Midbrain (tissue), 1 donor: ENCODE data around the gene SNX15.

Experiments used
- DNase-seq: peaks from one replicate; lab custom pipeline; 2025; lab: John Stamatoyannopoulos, UW

Gene SNX15

DNA sequence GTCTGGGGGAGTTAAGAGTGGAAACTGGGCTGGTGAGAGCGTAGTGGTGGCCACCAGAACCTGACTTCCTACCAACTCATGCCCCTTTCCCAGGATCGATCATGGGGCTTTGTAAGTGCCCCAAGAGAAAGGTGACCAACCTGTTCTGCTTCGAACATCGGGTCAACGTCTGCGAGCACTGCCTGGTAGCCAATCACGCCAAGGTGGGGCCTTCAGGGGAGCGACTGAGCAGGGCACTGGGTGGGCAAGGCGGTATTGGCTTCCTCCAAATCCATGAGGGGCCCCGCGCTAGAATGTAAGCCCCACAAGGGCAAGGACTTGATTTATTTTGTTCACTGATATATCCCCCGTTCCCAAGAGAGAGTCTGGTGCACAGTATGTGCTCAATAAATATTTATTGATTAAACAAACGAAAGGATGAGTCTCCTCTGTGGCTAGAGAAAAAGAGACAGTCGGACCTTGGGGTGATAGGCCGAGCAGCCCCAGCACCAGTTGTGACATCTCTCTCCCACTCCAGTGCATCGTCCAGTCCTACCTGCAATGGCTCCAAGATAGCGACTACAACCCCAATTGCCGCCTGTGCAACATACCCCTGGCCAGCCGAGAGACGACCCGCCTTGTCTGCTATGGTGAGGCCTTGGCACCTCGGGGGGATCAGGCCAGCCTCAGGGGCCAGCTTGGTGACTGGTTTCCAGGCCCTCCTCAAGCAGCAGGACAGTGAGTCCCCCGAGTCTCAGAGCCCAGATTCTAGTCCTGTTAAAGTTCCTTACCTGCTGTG is 57.5 kb downstream of the SNX15 start:
- DNase-seq, result no peak

DNA sequence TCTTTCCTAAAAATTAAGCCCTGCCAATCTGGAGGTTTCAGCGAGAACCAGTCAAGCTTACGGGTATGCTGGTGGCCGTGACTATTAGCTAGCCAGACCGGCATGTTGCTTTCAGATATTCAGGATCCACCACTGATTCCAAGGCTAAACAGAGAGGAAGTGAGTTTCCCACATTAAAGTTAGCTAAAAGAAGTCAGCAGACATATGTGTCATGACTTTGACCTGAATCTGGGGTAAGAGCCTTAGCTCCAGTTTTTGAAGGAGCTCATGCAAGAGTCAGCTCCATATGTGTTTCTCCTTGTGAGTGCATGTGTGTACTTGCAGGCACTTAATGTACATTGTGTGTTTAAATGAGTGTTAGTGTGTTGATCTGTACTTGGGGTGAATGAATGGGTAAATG is 58.2 kb downstream of the SNX15 start:
- DNase-seq, result no peak

DNA sequence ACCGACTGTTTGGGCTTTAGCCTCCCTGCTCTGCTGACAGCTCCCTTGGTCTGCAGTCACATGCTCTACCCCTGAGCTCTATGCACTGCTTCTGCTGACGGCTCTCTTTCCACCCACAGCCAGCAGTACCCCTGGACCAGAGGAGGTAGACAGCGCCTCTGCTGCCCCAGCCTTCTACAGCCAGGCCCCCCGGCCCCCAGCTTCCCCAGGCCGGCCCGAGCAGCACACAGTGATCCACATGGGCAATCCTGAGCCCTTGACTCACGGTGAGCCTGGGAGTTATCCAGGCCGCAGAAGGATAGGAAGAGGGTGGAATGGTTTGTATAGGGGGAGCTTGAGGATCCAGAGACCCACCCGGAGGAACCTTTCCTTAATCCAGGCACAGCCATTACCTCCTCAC is 59.6 kb downstream of the SNX15 start:
- DNase-seq, result no peak

DNA sequence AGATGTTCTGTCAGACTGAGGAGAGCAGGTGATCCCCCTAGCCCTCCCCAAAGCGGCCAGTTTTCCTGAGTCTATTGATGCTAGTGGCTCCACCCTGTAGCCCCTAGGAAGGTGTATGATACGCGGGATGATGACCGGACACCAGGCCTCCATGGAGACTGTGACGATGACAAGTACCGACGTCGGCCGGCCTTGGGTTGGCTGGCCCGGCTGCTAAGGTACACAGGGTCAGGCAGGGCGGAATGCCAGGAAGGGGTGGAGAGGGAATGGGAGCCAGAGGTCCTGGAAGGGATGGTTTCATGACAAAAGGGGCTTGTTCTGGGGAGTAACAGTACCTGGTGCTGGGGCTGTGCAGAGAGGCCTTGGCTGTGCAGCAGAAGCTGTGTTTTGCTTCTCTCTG is 60.0 kb downstream of the SNX15 start:
- no peak for DNase-seq

DNA sequence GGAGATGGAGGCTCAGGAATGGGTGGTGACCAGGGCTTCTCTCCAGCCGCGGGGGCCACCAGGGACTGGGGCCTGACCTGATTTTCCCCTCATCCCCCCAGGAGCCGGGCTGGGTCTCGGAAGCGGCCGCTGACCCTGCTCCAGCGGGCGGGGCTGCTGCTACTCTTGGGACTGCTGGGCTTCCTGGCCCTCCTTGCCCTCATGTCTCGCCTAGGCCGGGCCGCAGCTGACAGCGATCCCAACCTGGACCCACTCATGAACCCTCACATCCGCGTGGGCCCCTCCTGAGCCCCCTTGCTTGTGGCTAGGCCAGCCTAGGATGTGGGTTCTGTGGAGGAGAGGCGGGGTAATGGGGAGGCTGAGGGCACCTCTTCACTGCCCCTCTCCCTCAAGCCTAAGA is 60.6 kb downstream of the SNX15 start:
- DNase-seq, result no peak

DNA sequence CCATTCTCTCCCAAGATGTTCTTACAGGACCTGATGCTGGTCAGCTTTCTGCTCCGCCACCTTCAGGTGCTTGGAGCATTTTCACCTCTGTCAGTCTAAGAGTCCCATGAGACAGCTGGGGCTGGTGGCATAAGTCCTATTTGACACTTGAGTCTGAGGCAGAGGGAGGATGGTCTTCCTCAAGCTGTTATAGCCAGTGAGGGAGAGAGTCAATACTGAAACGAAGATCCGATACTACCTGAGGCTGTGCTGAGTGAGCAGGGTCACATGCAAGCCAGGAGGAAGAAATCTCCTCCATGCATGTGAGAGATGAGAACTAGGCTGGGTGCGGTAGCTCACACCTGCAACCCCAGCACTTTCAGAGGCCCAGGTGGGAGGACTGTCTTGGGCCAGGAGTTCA is 62.4 kb downstream of the SNX15 start:
- no peak for DNase-seq
